CD4-positive, alpha-beta T cell treated with Interleukin-12 subunit alpha and Interleukin-12 subunit beta, for 1 hour (primary cell): ENCODE data around the gene ZNF134.

Experiments
- DNase-seq: peaks from one replicate; pipeline ENCODE4 v3.0.0-alpha.2; 2020

Gene ZNF134

DNA sequence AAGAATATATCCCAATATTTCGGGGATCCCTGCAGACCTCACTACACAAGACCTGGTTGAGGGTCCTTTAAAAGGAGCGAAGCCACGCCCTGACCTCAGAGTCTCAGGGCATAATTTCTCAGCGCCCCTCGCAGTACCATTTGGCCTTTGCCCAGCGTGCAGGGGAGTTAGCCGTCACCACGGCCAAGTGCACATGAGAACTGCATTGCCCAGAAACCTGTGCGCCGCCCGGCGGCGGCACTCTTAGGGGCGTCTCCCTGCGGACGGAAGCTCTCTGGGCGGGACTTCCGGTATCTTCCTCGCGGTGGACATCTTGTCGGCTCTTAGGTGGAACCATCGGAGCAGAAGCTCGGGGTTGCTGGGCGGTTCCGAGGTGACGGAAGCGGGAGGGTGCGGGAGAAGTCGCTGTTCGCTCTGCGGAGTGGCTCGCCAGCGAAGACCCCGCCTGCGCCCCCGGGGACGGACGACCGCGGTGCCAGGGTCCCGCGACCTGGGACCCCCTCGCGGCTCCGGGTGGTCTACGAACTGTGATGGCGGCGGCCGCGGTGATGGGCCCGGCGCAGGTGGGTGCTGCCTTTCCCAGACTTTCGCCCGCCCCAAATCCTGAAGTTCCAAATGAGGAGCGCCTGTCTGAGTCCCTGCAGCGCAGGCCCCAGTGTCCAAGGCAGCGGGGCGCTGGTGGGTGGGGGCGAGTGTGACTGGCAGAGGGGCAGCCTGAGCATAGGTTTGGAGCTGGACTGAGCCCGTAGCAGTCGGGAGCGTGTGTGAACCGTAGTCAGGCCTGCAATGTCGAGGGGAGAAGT lies at the start of gene ZNF134:
Gene ZNF134, plus strand, starts transcription at position 302 of the 803 bp plus-strand sequence. CDS start 5,227 bp downstream, outside the sequence.
- peak; percentile 92 for DNase-seq

DNA sequence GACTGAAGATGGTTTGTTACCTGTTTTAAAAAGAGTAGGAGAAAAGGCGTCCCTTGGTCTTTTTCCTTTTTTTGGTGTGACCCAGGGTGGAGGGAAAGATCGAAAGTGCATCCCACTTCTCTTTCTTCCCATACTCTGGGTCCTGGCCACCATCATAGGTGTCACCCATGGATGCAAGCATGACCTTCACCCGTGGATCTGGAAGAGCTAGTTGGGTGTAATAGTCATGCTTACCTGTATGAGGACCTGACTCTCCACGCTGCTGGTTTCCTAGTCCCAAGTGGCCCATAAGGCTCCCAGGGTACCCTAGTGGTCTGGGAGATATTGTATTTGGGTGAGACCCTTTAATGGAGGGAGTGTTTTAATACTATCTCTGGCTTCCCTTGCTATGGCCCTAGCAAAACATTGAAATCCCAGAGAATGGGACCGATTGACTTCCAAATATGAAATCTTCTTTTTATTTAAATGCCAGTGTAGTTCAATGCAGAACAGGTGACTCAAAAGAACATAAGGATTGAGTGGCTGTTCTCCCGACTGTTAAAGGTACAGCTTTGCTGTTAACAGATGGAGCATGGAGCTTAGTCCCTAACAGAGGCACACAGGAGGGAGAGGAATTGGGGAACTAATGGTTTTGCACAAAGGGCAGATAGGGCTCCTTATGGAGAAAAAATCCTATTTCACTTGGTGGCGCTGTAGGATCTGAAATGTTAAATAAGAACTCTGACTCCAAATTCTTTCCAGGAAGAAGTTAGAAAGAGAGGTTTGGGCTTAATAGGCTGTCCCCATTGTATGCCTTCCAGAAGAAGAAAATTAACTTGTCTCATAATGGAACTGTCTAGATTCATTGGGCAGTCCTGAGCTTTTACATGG lies 47.4 kb upstream of the ZNF134 start:
- DNase-seq = peak; percentile 7

DNA sequence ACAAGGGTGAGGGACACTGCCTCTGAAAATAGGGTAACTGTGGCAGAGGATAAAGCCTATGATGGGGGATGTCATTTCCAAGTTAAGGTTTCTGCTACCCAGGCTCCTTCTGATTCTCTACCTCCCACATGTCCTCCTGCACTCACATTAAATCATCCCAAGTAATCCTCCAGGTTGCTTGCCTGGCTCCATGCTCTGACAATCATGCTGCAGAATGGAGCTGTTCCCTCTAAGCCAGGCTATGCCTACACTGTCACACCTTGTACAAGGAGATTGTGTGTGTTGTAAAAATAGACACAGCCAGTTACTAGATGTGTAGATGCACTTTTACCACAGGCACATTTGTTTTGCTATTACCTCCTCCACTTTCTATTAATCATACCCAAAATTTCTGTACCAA lies 43.3 kb upstream of the ZNF134 start:
- no peak for DNase-seq

DNA sequence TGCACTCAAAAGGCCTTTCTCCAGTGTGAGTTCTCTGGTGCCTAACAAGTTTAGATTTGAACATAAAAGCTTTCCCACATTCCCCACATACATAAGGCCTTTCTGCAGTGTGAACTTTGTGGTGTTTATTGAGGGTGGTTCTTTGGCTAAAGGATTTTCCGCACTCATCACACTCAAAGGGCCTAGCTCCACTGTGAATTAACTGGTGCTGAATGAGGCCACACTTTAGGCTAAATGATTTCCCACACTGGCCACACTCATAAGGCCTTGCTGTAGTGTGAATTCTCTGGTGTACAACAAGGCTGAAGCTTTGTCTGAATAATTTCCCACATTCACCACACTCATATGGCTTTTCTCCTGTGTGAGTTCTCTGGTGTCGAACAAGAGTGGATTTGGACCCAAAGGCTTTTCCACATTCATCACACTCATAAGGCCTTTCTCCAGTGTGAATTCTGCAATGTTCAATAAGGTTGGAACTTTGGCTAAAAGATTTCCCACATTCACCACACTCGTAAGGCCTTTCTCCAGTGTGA lies 41.6 kb upstream of the ZNF134 start:
- DNase-seq = no peak

DNA sequence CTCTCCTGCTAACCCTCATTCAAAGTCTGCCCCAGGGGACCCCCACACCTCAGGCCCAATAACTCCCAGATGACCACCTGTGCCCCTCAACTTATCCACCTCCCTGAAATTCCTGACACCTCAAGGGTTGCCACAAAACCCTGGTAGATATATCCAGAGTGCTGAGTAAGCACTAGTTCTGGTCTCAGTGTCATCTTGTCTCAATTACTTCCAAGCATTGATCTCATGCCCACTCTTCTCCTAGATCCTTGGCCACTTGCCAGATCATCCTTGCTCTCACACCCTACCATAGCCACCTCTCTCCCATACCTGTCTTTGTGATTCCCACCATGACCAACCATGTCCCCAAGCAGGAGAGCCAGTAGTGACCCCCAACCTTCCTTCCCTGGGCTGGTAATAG lies 37.4 kb upstream of the ZNF134 start:
- no peak for DNase-seq

DNA sequence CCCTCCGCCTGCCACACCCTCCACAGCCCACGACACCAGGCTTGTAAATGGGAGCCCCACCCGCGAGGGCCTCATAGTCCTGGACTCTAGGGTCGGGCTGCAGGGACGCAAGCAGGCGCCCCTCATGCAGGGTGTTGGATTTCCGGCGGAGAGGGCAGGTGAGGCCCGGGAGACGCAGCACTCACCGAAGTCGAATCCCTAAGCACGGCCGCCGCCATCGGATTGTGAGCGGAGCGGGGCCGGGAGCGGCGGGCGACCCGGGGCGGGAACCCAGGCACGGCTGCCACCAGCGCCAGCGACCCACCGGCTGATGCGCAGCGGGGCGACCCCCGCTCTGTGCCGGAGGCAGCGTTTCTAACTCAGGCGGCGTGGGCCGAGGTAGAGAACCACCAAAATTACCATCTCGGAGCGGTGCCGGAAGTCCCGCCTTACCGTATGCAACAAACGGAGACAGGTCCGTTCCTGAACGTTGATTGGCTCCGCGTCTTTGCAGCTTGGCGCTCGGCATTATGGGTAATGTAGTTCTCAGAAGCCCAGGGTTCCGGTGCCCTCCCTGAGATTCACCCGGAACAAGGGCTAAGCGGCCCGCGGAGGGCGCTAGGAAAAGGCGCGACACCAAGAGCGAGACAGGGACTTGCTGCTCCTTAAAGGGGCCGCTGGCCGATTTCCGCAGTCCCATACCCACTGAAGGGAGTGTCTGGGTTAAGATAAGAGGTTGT lies 35.4 kb upstream of the ZNF134 start, which contains the start of gene ZNF416:
Gene ZNF416, minus strand, starts transcription at position 425 of the 719 bp plus-strand sequence. Its CDS starts 207 bp downstream, at position 218.
- DNase-seq = peak; percentile 99

DNA sequence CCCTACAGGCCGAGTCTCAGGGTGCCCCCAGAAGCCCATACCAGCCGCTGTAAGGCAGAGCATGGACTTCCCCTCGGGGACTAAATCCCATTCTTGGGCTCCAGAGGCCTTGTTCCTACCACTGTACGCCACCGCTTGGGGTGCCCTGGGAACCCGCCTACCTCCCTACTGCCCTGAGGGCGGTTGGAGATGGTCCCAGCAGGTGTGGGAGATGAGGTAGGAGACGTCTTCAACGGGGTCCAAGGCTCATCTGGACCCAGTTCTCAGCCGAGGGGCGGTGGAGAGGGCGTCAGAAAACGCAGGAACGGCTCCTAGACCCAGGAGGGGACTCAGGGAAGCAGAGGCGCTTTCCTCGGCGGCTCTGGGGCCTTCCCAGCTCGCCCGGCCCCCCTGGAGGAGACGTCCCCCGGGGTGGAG lies 30.9 kb upstream of the ZNF134 start:
- DNase-seq = no peak

DNA sequence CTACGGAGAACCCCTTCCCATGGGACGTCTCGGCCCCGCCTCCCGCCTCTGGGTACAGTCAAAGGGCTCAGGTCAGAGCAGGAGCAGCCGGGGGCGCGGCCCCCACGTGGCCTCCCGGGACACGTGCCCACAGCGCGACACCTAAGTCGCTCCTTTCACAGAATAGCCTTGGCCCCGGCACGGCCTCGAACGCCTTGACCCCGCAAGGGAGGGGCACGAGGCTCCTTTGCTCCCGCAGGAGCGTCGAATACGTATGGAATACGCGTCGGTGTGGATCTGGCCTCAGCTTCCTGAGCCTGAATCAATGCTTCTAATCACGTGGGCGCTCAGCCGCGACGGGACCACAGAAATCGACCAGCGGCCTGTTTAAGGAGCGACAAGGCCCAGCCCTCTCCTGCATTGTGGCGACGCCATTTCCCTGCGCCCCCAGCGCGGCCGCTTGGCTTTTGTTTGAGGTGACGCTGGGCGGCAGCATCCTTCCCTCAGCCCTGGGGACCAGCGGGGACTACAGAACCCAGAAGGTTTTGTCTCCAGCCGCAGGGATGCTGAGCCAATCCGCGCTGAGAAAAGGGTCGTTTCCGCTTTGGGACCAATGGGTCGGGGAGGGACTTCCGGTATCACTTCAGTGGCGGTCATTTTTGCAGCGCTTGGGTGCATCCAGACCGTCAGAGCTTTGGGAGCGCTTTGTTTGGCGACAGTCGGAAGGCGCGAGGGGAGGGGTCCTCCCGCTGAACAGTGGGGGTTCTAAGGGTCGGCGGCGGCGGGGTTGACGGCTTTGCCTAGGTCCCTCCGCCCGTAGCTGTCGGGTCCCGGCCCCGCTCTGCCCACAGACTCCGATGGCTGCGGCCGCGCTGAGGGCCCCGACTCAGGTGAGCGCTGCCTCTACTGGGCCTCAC lies 30.3 kb upstream of the ZNF134 start, which contains the start of gene ZIK1:
Gene ZIK1, plus strand, starts transcription at position 625 of the 896 bp plus-strand sequence. Its CDS starts 212 bp downstream, at position 837.
- peak; percentile 92 for DNase-seq

DNA sequence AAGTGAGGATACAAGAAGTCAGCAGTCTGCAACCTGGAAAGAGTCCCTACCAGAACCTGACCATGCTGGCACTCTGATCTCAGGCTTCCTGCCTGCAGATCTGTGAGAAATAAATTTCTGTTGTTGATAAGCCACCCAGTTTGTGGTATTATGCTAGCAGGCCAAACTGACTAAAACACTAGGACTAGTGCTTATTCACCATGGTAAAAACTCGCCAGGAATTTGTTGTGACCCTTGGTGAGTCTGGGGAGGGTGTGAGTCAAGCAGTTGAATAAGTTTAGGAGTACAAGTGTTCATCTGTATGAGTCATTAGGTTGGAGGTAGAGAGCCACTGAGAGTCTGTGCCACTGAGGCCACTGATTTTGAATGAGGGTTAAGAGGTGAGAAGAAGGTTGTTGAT lies 26.5 kb upstream of the ZNF134 start:
- DNase-seq = no peak

DNA sequence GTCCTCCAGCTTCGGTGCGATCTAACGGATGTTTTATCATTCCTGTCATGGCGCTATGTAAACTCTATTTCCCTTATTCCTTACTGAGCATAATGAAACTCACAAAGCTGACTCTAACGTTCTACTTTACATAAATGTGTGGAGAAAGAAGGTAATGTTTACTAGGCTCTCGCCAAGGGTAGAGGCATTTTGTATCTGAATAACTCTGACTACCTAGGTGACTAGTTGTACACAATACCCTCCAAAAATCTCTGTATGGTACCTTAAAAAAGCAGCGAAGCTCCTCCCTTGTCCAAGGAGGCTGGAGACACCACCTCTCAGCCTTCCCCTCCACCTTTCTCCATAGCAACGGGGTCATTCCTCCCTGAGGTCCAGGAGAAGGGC lies 14.7 kb upstream of the ZNF134 start:
- no peak for DNase-seq

DNA sequence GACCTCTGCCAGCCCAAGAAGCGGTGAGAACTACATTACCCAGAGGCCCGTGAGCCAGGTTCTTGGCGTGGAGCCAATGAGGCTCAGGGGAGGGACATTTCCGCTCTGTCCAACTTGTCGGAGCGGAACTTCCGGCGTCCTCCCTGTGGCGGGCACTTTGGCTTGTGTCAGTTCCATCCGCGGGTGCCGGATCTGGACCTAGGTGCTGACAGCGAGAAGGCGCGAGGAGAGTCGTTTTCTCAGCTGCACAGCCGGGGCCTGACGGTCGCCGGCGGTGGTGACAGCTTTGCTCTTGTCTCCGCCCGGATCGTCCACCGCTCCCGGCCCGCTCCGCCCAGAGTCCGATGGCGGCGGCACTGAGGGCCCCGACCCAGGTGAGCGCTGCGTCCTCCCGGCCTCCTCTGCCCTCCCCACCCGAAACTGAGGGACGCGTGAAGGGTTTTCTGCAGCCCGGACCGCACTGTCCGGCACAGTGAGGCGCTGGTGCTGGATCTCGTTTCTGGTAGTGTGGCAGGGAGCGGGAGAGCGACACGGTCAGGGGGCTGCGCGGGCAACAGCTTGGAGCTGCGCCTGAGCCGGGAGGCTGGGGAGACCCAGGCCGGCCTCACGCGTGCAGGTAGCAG lies 14.2 kb upstream of the ZNF134 start, which contains the start of gene ZNF530:
Gene ZNF530, plus strand, starts transcription at position 125 of the 623 bp plus-strand sequence. CDS start 4,461 bp downstream, outside the sequence.
- DNase-seq = peak; percentile 88

DNA sequence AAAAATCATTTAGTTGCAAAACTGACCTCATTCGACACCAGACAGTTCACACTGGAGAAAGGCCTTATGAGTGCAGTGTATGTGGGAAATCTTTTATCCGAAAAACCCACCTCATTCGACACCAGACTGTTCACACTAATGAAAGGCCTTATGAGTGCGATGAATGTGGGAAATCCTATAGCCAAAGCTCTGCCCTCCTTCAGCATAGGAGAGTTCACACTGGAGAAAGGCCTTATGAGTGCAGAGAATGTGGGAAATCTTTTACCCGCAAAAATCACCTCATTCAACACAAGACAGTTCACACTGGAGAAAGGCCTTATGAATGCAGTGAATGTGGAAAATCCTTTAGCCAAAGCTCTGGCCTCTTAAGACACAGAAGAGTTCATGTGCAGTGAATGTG lies 7.1 kb upstream of the ZNF134 start:
- DNase-seq = no peak

DNA sequence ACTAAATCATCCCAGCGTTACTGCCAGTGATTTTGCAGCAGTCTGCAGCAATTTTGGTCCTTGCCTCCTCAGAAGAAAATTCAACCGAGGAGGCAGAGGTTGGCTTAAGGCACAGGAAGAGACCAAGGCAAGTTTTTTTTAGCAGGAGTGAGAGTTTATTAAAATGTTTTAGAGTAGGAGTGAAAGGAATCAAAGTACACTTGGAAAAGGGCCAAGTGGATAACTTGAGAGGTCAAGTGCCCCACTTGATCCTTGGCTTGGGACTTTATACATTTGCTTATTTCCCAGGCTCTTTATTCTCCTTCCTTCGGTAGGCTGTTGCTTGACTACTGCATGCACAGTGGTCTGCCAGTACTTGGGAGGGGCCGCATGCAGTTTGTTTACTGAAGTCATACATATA lies 2.9 kb upstream of the ZNF134 start:
- no peak for DNase-seq

DNA sequence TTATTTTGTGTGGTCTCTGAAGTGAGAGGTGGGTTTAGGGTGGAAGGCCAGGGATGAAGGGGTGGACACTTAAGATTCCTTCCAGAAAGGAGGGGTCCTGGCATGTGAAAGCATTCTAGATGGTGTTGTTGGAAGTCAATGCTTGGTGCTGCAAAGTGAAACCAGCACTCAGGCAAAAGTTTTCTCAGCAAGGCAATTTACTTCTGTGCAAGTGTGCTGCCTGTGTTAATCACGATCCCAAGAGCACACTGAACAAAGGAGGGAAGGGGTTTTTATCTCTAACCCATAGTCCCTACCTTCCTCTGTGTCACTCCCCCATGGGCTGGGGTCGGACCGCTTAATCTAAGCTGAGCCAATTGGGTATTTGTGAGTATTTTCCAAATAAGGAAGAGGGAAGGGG lies 1.3 kb downstream of the ZNF134 start:
- DNase-seq = no peak

DNA sequence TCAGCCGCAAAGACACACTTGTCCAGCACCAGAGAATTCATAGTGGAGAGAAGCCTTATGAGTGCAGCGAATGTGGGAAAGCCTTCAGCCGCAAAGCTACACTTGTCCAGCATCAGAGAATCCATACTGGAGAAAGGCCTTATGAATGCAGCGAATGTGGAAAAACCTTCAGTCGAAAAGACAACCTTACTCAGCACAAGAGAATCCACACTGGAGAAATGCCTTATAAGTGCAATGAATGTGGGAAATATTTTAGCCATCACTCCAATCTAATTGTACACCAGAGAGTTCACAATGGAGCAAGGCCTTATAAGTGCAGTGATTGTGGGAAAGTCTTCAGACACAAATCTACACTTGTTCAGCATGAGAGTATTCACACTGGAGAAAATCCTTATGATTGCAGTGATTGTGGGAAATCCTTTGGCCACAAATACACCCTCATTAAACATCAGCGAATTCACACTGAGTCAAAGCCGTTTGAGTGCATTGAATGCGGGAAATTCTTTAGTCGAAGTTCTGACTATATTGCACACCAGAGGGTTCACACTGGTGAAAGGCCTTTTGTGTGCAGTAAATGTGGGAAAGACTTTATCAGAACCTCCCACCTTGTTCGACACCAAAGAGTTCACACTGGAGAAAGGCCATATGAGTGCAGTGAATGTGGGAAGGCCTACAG lies 6.8 kb downstream of the ZNF134 start:
- no peak for DNase-seq

DNA sequence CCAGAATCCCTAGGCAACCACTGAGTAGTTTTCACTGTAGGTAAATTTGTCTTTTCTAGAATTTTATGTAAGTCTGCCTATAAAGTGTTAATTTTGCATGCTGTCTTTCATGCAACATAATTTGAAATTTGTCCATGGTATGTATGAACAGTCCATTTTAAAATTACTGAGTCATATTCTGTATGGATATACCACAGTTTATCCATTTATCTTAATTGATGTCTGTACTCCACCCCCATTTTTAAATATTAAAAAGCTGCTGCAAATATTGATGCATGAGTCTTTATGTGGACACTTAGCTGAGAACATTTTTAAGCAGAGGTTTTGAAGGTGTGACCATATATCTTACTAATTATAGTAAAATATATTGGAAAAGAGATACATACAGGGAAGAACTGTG lies 9.0 kb downstream of the ZNF134 start:
- DNase-seq = no peak

DNA sequence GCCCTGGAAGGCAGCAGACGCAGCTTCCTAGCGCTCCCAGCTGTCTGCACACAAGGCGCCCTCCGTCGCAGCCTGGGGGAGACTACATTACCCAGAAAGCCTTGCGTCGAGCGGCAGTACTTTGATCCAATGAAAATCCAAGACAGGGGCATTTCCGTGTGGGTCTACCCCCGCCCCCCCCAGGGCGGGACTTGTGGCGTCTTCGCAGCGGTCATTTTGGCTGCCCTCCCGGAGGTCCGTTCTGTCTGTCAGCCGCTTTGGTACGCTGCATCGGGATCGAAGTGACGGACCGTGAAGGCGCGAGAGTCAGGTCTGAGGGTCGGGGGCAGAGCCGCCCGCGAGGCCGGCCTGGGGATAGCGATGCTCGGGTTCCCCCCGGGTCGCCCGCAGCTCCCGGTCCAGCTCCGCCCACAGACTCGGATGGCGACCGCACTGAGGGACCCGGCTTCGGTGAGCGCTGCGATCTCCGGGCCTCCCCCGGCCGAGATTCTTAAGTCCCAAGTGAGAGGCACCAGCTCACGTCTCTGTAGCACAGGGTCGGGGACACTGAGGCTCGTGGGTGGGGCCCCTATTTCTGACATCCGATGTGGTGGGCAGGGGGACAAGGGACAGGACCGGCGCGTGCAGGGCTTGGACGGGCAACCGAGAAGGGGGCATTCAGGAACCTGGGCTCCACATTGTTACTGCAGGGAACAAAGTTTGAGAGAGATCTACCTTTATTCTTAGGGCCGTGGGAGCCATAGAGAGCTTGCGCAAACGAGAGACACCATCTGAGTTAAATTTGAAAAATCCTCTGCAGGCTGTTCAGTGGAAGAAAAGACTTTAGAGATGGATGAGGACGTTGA lies 19.2 kb downstream of the ZNF134 start, which contains the start of gene ZNF211:
Gene ZNF211, plus strand, starts transcription at position 182 of the 845 bp plus-strand sequence. Its CDS starts 179 bp downstream, at position 361.
- peak; percentile 91 for DNase-seq

DNA sequence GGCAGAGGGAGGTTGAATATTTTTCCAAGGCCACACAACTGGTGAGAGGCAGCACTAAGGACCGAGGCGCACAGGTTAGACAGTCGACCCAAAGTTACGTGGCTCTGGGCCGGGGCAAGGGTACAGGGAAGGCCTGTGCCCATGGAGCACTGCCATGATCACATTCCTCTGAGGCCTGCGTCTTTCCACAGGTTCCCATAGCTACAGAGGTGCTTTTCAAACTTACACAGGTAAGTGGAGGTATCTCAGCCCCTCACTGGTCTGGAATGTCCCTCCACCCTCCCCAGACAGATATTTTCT lies 19.7 kb downstream of the ZNF134 start:
- DNase-seq = no peak

DNA sequence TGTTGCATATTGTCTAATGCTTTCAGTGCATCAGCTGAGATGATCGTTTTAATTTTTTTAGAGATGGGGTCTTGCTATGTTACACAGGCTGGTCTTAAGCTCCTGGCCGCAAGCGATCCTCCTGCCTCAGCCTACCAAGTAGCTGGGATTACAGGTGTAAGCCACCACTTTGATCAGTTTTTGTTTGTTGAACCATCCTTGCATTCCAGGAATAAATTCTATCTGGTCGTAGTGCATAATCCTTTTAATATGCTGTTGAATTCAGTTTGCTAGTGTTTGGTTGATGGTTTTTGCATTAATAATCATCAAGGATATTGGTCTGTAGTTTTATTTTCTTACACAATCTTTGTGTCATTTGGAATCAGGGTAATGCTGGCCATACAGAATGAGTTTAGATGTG lies 23.3 kb downstream of the ZNF134 start:
- DNase-seq = no peak
